HG02623 (cell line): ENCODE results near the gene AFDN.

ENCODE experiments used
- ATAC-seq: cut with Tn5 transposase; IDR thresholded peaks from one replicate; pipeline ENCODE4 v1.9.1; 2021; ENCODE audit warnings: moderate library complexity; ENCODE audit not compliant: unreplicated experiment

The AFDN gene

DNA sequence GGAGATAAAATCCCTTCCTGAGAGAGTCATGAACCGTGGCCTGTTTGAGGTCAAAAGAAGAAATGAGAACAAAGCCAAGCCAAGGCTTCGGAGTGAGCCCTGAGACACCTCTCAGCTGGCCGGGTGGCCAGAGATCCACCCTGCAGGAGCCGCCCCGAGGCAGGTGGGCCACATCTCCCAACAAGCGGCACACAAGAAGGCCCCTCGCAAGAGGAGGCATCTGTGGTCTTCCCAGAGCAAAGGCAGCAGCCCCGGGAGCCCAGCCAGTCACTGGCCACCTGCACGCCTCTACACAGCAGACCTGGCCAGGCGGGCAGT lies 30.9 kb upstream of the AFDN start:
- no peak for ATAC-seq

DNA sequence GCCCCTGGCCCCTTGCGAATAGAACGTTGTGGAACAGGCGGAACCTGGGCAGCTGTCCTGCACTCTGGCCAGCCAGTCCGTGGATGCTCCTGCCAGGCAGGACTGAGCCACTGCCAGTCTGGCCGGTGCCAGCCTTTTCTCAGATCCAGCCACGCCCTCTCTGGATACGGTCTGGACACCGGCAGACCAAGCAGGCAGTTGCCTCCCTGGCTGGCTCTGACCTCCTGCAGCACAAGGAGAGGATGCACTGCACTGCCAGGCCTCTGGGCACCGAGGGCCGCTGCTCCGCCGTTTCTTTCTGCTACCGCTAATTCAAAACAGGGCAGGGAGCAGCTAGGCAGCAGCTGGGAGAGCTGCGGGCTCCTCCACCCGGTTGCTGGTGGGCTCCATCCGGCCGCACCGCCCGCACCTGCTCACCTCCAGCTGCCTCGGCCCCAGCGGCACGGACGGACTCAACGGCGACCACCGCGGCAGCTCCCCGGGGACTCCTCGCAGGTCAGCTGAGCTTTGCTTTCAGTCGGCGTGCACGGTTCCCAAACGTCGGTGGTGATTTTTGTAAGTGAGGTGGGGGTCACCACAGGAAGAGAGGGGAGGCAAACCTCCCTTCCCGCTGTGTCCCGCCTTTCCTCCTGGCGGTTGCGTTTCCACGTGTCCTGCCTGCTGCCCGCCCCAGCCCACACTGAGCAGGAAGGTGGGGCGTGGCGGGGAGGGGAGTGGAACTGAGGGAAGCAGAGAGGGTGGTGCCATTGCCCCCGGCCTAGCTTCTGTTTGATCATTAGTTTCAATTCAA lies 30.3 kb upstream of the AFDN start:
- ATAC-seq = no peak

DNA sequence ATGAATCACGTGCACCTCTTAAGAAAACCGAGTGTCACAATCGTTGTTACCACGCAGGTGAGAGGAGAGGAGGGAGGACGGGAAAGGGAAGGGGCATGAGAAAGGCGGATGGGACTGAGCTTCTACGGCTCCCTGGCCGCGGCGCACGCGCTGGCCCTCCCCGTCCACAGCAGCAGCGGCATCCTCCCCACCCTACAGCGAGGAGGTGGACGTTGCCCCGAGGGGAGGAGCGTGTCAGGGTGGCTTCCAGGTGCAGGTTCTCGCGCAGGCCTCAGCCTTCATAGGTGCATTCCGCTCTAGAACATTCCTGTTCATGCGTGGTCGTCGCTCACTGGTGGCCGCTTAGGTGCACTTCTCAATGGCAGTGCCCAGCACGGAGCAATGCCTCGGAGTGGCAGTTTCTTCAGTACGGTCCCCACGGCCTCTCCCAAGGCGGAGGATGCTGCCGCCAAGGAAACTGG lies 29.7 kb upstream of the AFDN start:
- no peak for ATAC-seq

DNA sequence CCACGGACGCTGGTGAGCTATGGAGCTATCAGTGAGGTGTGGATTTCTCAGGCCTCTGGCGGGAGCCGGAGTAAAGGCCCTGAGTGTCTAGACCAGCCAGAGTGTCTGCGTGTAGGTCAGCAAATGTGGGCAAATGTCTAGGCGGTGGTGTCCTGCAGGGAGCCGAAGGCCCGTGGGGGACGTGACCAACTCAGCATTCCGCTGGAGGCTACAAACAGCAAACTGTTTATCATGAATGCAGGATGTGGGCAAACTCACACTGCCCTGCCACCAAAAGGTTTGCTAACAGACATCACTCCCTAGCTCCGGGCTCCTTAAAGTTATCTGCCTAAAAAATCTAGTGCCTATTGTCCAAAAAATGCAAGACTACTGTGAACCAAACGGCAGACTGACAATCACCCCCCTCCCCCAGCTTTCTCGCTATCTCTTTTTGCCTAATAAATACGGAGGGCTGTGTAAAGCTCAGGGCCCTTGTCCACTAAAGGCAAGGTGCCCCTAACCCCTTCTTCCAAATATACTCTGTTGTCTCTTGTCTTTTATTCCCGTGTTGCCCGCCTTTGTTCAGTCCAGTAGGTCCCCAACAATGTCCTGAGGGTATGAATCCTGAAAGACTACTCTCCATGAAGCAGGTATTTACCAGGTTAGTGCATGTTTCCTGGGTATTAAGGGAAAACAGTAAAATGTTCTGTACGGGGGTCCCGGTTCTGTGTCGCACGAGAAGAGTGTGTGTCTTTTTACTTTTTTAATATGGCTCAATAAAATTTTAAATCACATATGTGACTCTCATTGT lies 29.0 kb upstream of the AFDN start:
- ATAC-seq = no peak

DNA sequence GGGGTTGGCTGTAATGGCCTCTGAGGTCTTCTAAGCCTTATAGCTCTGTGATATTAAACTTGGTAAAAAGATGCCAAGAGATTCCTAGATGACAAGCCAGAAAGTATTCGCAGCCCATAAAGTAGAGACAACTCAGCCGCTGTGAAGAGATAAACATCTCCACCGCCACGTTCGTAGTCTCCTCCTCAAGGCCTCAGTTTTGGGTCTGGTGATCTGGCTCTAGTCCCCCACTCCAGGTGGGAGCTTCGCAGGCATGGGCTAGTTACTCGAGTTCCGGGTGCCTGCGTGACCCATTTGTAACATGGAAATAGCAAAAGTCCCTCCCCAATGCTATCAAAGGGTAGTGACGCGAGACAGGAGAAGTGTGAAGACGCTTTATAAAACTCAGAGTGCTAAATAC lies 28.3 kb upstream of the AFDN start:
- no peak for ATAC-seq

DNA sequence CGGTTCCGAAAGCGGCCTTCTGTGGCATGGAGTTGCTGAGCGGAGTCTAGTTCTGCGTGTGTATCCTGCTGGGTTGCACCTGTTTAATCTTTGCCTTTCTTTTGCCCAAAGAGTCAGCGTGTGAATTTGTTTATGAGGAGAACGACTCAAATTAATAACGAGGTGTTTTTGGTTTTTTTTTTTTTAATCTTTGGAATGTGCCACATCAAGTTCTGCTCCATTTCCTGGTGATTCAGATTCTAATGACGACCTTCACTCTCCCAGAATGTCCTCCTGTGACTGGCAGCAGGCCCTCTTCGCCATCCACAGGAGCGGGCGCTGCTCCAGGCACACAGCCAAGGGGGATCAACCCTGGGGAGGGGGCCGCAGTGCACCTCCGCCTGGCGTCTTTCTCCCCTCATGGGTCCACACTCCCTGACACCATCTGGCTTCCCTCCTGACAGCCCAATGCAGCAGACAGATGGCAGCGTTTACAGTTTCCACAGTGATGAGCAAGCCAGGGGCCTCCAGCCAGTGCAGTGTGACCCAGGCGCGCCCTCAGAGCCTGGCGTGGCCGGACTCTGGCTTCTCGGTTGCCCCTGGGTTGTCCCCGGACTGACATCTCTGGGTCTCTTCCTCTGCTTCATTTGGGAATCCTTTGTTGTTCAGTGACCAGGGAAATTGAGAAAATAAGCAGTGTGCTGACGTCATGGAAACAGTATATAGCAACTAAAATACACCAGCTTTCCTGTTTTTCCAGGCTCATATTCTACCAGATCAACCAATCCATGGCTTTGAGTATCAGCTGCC lies 27.5 kb upstream of the AFDN start:
- no peak for ATAC-seq

DNA sequence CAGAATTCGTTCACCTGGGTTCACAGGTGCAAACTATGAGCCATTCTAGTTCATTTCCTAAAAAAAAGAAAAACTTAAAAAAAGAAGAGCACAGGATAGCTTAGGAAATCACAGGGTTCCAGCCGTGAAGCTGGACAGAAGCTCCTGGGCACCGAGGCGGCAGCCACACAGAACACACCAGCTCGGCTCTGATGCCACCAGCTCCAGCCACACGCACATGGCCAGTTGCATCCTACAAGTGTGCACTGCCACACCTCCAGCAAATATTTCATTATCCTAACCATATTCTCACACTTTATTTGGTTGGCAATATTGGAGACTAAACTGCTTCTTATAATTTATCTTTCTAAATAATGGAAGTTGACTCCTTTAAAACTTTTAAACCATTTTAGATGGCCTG lies 26.2 kb upstream of the AFDN start:
- ATAC-seq = no peak

DNA sequence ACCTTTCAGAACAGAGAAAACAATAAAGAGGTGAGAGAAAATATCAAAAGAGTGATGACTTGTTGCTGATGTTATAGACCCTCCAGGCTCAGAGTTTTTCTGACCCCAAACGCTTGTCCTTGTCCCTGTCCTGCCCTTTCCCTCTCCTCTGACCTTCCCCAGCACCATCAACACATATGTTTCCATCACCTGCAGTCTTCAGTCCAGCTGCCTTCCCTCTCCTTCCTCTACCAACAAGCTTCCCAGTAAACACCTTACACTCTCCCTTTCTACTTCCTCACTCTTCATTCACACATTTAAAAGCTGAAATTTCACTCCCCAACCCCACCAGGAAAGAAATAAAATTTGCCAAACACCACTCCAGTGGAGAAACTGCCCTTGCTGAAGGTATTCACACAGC lies 25.4 kb upstream of the AFDN start:
- ATAC-seq = no peak

DNA sequence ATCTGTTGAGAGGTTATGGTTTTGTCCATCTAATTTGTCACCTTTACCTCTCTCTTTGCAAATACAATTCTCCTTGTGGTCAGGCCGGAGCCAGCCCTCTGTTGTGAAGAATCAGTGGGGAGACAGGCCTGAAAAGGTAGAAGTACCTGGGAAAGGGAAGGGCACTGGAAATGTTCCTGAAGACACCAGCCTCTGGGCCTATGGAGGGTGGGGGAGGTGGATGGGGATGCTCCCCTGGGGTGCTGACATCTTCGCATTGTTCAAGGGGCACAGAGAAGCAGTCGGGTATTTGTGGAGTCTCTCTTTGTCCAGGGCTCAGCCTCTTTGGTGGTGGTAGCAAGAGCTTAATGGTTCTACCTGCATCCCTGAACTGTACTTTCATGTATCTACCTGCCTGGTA lies 24.4 kb upstream of the AFDN start:
- no peak for ATAC-seq

DNA sequence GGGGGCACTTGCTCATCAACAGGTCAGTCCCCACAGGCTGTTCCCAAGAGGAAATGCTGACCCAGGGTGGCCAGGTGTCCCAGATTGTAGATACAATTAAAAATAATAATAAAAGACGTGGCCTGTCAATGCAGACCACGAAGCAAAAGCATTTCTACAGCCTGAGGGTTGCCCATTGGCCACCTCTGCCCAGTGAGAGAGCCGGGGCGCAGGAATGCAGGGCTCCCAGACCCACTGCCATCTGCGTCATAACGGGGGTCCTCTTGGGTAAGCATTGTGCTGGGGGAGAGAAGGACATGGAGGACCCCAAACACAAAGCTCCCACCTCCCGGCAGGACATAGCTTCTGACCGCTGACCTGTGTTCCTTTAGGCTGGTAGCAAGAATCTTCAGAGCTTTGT lies 22.9 kb upstream of the AFDN start:
- ATAC-seq = no peak

DNA sequence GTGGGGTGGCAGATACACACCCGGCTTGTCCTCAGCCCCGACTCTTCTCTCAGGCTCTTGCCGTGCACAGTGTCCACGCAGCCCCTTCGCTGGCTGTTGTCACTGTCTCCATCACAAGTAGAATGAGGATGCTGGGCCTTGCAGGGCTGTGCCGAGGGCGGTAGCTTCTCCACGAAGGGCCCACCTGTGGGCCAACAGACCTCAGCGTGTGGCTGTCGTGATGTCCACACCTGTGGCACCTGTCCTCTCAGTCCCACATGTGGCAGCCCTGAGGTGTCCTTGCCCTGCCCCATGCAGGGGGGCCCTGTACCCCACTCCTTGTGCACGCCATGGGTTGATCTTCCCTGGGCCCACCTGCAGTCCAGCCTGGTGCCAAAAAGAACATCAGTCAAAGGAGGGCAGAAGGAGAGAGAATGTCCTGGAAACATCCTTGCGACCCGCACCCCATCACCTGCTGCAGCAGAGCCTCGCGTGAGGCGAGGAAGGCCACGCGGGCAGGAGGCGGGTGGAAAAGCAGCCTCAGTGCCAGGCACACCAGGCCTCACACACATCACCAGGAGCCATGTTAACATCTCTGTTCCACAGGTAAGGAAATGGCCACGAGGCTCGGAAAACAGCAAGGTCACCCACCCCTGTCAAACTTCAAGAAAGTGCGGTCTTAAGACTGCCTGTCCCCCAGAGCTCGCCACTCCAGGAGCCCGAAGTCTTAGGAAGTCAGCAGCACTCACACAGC lies 22.3 kb upstream of the AFDN start:
- no peak for ATAC-seq

DNA sequence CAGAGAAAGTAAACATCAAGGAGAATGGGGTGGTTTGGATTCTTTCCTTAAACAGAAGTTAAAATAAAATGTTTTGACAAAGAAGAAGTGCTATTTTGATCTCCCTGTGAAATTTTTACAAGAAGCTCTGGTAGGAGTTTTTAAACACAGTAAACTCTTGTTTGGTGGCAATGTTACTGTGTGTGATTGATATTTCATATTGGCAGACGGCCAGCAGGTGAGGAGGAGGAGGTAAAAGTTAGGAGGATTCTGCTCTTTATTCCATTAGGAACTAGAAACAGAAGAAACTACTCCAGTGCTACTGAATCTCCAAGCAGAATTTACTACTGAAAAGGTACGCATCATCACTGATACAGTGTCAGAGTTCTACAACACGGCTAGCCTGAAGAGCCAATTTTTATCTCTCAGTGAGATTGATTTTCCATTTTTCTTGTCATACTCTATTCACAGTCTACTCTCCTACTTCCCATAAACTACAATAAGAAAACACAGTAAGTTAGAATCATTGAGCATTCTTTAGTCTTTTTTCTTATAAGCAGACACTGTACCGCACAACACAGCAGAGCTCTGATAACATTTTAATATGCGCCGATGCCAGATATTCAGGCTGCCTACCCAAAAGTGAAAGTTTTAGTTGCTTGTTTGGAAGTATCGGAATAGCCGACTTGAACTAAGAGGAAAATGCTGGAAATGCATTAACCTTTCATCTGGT lies 21.2 kb upstream of the AFDN start:
- ATAC-seq = no peak

DNA sequence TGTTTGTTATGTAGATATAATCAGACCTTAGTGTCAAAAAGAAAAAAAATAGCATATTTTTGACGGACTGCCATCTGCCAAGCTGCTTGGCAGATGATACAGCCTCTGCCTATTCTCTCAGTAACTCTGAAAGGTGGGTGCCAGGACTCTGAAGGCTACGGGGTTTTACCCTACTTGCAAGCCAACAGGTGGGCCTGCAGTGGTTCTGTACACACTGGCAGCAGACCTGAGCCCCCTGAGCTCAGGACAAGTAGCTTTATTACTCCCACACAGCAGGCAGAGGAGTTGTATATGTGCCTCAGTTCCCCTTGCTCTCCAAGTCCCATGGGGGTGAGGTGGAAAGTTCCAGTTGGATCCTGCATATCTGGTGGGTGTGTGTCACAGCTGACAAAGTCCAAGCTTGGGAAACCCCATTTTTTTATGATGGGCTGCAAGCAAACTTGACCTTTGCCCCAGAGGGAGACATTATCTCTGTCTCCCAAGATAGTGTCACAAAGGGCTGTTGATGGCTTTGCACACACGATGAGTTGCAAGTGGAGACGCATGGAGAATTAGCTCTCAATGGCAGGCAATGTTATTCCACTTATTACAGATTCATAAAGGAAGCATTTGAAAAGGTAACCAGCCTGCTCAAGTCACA lies 20.5 kb upstream of the AFDN start:
- no peak for ATAC-seq

DNA sequence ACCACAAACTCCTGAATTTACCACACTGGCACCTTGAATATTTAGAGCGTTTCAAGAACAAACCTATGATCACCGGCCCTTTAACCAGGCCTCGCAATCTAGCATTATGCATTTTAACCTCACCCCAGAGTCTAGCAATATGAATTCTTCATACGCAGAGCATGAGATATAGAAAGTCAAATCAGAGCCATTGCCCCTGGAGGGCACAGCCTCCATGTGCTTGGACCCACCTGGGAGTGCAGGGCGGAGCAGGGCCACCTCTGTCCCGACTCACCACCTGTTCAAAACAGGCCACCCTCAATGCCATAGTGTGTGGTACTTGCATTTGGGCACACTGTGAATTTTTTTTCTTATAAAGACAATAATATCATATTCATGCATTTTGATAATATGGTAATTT lies 19.5 kb upstream of the AFDN start:
- no peak for ATAC-seq

DNA sequence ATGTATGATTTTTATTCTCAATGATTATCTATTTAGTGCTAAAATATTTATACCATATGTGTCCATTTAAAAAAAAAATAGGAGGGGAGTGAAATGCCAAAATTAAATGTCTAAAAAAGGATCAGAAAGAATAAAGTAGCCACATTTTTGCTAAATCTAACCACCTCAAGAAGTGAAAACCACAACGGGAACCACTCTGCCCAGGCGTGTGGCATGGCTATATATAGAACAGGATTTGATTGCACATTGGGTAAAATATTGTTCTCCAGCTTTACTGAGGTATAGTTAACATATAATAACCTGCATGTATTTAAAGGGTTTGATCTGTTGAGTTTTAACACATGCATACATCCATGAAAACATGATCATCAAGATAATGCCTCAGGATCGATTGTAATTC lies 19.0 kb upstream of the AFDN start:
- no peak for ATAC-seq

DNA sequence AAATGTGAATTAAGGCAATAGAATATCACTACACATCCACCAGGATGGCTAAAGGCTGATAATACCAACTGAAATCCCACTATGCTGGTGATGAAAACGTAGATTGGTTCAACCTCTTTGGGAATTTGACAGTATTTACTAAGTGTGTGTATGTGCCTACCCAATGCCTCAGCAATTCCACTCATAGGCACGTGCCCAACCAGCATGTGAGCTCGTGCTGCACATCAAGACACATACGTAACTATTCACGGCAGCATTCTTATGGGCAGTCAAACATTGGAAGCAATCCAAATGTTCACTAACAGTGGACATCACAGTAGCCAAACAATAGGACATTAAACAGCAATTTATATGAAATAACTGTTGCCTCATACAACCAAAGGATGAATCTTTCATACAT lies 15.7 kb upstream of the AFDN start:
- no peak for ATAC-seq

DNA sequence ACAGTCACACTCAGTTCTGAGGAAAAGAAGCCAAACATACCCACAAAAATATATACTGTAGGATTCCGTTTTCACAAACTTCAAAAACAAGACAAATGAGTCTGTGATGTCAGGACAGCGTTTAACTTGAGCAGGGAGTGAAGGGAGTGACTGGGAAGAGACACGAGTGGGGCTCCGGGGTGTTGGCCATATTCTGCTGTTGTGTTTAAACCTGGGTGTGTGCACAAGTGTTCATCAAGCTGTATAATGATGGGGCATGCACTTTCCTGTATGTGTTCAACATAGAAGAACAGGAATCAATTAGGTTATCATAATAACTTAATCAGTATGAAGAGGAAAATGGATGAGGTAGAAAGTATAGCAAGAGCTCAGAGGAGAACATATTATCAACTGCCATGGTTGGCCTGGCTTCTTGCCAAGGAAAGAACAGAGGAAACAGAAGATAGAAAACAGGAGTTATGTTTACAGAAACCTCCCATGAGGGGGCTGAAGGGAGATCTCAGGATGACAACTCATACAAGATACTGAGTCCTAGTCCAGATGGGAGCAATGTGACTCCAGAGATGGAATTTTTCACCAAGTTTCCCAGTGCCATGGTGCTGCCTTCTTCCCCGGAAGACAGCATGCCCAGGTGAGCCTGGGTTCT lies 15.1 kb upstream of the AFDN start:
- ATAC-seq = no peak

DNA sequence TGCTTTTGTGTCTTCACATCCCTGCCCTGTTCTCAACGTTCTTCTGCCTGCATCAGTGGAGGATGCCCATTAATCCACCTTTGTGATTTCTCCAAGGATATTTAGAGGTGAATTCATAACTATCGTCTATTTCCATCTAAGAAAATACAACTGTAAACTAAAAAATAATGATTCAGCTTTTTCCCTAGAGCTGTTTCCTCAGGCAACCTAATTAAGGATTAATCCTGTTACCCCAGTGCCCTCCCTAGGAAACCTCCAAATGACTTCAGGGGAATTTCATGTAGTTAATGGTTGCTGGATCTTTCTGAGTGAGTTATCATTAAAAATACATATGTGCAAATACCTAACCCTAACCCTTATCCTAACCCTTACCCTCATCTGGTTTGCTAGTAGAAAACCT lies 14.6 kb upstream of the AFDN start:
- no peak for ATAC-seq

DNA sequence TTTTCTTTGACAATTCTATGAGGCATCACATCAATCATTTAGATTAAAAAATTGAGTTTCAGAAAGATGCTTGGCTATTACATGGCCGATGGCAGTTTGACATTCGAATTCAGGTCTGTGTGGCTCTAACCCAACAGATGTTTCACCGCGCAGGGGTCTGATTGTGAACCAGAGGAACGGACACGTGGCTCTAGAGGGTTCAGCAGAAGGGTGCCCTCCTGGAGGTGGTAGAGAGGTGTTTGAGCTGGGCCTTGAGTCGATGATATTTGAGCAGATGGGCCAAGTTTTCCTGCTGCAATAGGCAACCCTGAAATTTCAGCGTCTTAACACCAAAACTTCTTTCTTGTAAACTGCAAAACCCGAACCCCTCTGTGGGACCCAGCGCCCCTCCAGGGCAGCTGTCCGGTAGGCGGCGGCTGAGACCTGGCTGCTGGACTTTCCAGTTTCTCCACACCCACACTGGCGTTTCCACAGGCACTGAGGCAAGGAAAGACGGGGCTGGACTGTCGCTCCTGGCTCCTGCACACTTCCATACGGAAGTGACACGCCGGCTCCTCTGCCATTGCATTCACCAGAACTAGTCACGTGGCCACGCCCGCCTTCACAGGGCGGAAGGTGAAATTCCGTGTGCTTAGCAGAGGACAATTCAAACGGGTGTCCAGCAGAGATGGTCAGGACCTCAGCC lies 11.3 kb upstream of the AFDN start:
- ATAC-seq = no peak
